ENCODE results near the gene SVOPL. TPM values are rescaled to one million over a fixed set of nuclear protein-coding genes. Genes with fewer than 3 reads are reported as not detected.

SVOPL gene
- total and polyA plus RNA-seq, 4 donors, result 0.33 TPM; not detected in 3

- no peak overlapping the region for H3K9ac ChIP-seq (ENCODE audit: low read depth in 1 of 2, low read length in 2 of 2)
- 76% methylated on average over 1 of the region's 1 CpG for WGBS
- H3K27ac ChIP-seq (ENCODE audit: low read depth in 1 of 2, low read length in 2 of 2), result no peak overlapping the region
Measured at GRCh38 chr7:138602451-138602850, 98.7 kb downstream of the SVOPL start.

GRCh38 chr7:138595454-138595853 lies 105.7 kb downstream of the SVOPL start:
- Histone ChIP-seq H3K4me3 (ENCODE audit: low read depth in 1 of 3, low read length in 3 of 3) (no peak overlapping the region), H3K36me3 (ENCODE audit: control insufficient read depth in 4 of 4, insufficient read depth in 3 of 4, low read depth in 1 of 4, low read length in 3 of 4) (no peaks in the 10 kb centered on the region), H3K27me3 (ENCODE audit: control insufficient read depth in 4 of 4, insufficient read depth in 4 of 4, low read length in 3 of 4) (no peaks in the 10 kb centered on the region), H3K9me3 (ENCODE audit: control insufficient read depth in 4 of 4, low read length in 3 of 4) (no peaks in the 10 kb centered on the region), H3K27ac (ENCODE audit: low read depth in 1 of 2, low read length in 2 of 2) (no peak overlapping the region), H3K4me1 (ENCODE audit: control insufficient read depth in 4 of 4, insufficient read depth in 4 of 4, low read length in 3 of 4) (no peaks in the 10 kb centered on the region), H3K9ac (ENCODE audit: low read depth in 1 of 2, low read length in 2 of 2) (no peak overlapping the region)
- 95% methylated on average over 2 of the region's 2 CpGs for WGBS
- TF ChIP-seq GABPA (IDR thresholded peaks at IDR 0.05 in 1 of 2, conservative IDR thresholded peaks at IDR 0.05 in 1 of 2) (no peak), FOXA1 (IDR thresholded peaks at IDR 0.05) (no peak), TAF1 (conservative IDR thresholded peaks at IDR 0.05) (no peak), CTCF (IDR thresholded peaks at IDR 0.05; ENCODE audit: low read depth, low read length, missing input control) (no peak), RXRA (IDR thresholded peaks at IDR 0.05) (no peak), ATF3 (IDR thresholded peaks at IDR 0.05) (no peak), REST (IDR thresholded peaks at IDR 0.05) (no peak), NR2F2 (IDR thresholded peaks at IDR 0.05) (no peak), FOXA2 (IDR thresholded peaks at IDR 0.05) (no peak), YY1 (IDR thresholded peaks at IDR 0.05) (no peak), EGR1 (IDR thresholded peaks at IDR 0.05; ENCODE audit: low read depth in 2 of 2) (no peak)
- DNase-seq (ENCODE audit: low spot score), result no peak

More at GRCh38 chr7:138602451-138602850, 98.7 kb downstream of the SVOPL start:
- no peak for DNase-seq (ENCODE audit: low spot score)
- Histone ChIP-seq H3K9me3 (ENCODE audit: control insufficient read depth in 4 of 4, low read length in 3 of 4) (peaks cover 0 to 4% (median 0%) of the 10 kb centered on the region in 4 donors), H3K36me3 (ENCODE audit: control insufficient read depth in 4 of 4, insufficient read depth in 3 of 4, low read depth in 1 of 4, low read length in 3 of 4) (no peaks in the 10 kb centered on the region), H3K27me3 (ENCODE audit: control insufficient read depth in 4 of 4, insufficient read depth in 4 of 4, low read length in 3 of 4) (no peaks in the 10 kb centered on the region), H3K4me1 (ENCODE audit: control insufficient read depth in 4 of 4, insufficient read depth in 4 of 4, low read length in 3 of 4) (peaks cover 0 to 8% (median 0%) of the 10 kb centered on the region in 4 donors), H3K4me3 (ENCODE audit: low read depth in 1 of 3, low read length in 3 of 3) (no peak overlapping the region)
- TF ChIP-seq EGR1 (IDR thresholded peaks at IDR 0.05; ENCODE audit: low read depth in 2 of 2), result no peak
- no peak for TF ChIP-seq MAX (IDR thresholded peaks at IDR 0.05)
- no peak for TF ChIP-seq RAD21 (IDR thresholded peaks at IDR 0.05)
- no peak for TF ChIP-seq REST (IDR thresholded peaks at IDR 0.05)

Measured in liver (tissue), 9 donors.